NT2/D1 (cell line): Measurements from ENCODE around the gene SLC17A5.
A peak's percentile ranks its signal among the peaks of the same experiment; 100 is the strongest.

Experiments
- DNase-seq: peaks from one replicate; pipeline ENCODE4 v3.0.0-alpha.2; 2011; ENCODE audit warnings: low read depth, low spot score
- H3K27me3 ChIP-seq: 2 replicates; pipeline ENCODE4 v1.6.0; 2011; ENCODE audit warnings: mild to moderate bottlenecking; ENCODE audit not compliant: insufficient read length, insufficient read depth
- H3K36me3 ChIP-seq: 2 replicates; pipeline ENCODE4 v1.6.1; 2011; ENCODE audit warnings: mild to moderate bottlenecking, low read length, mixed read lengths; ENCODE audit not compliant: insufficient read depth, insufficient read length
- H3K4me1 ChIP-seq: 2 replicates; pipeline ENCODE4 v1.5.1; 2011; ENCODE audit not compliant: insufficient read depth, insufficient read length
- H3K4me3 ChIP-seq: 2 replicates; pipeline ENCODE4 v1.5.1; 2011; ENCODE audit warnings: low read depth; ENCODE audit not compliant: insufficient read length
- H3K9ac ChIP-seq: 2 replicates; pipeline ENCODE4 v1.6.0; 2011; ENCODE audit warnings: low read depth; ENCODE audit not compliant: insufficient read length
- H3K9me3 ChIP-seq: 2 replicates; pipeline ENCODE4 v1.5.1; 2011; ENCODE audit warnings: mild to moderate bottlenecking, low read length; ENCODE audit not compliant: insufficient read depth
- SUZ12 ChIP-seq: IDR thresholded peaks from 2 replicates; pipeline ENCODE4 v1.6.1; 2011; ENCODE audit not compliant: insufficient read length, insufficient read depth; ENCODE audit errors: extremely low read depth
- YY1 ChIP-seq: IDR thresholded peaks from 2 replicates; pipeline ENCODE4 v1.6.1; 2011; ENCODE audit not compliant: insufficient read length, insufficient read depth
- ZNF274 ChIP-seq: IDR thresholded peaks from 2 replicates; pipeline ENCODE4 v1.6.1; 2011; ENCODE audit warnings: mild to moderate bottlenecking, low read depth, low read length

Gene SLC17A5, protein sequence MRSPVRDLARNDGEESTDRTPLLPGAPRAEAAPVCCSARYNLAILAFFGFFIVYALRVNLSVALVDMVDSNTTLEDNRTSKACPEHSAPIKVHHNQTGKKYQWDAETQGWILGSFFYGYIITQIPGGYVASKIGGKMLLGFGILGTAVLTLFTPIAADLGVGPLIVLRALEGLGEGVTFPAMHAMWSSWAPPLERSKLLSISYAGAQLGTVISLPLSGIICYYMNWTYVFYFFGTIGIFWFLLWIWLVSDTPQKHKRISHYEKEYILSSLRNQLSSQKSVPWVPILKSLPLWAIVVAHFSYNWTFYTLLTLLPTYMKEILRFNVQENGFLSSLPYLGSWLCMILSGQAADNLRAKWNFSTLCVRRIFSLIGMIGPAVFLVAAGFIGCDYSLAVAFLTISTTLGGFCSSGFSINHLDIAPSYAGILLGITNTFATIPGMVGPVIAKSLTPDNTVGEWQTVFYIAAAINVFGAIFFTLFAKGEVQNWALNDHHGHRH

DNA sequence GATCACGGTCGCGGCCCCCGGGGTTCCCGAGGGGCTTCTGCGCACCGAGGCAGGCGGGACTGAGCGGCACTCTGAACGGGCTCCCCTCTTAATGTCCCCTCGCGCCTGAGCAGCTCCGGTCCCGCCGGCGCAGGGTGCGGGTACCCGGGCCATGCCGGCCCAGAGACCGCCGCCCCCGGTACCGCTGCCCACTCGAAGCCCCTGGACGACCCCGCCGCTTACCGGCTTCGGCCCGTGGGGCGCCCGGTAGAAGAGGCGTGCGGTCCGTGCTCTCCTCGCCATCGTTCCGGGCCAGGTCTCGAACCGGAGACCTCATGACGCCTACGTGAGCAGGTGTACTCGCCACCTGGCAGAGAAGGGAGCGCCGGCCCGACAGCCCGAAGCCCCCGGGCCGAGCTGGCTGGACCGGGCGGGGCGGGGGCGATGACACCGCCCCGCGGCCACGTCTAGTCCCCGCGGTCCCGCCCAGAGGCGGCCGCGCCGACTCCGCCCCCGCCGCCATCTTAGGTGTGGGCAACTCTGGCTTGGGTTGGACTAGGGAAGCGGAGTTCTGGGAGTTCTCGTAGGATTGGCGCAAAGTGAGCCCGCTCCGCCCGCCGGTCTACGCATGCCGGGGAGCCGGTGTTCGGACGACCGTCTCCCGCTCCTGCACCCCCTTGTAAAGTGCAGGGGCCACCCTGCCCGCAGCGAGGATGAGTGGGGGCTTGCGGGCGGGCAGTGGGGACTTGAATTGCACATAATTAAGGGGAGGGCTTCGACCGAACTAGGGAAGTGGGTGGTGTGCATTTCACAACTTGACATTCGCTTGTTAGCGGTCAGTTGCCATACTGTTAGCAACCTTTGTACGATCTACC lies at the start of gene SLC17A5:
TSS of gene SLC17A5 (minus strand) at position 422 of the 854 bp plus-strand sequence. CDS start at position 316, 106 bp downstream.
- TF ChIP-seq ZNF274 (no peak), YY1 (peak; percentile 88)
- H3K4me1 ChIP-seq: no peaks in the 10 kb centered on the region
- DNase-seq: peak; percentile 81

DNA sequence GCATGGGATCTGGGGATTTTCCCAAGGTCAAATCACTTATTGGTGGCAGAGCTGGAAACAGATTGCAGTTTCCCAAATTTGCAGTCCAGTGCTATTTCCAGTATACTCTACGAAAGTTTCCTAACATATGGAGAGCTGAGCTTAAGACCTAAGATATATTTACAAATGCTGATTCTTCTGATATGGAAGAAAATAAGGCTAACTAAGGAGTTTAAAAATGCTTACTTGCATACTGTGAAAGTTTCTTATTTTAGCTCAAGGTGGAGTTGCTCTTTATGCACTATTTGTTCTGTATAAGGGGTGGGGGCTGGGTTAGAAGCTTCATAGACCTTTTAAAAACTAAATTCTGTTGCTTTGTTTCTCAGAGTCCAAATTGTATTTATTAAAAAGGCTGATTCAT lies 49.7 kb upstream of the SLC17A5 start:
- TF ChIP-seq SUZ12 (no peak), YY1 (no peak), ZNF274 (no peak)
- H3K4me1 ChIP-seq: no peaks in the 10 kb centered on the region
- DNase-seq: no peak

More for the DNA sequence above, at the start of gene SLC17A5:
- Histone ChIP-seq H3K36me3 (no peaks in the 10 kb centered on the region), H3K4me3 (peak within 1 kb of the TSS; percentile 75), H3K9ac (peak within 1 kb of the TSS; percentile 79), H3K9me3 (no peaks in the 10 kb centered on the region), H3K27me3 (no peaks in the 10 kb centered on the region)

DNA sequence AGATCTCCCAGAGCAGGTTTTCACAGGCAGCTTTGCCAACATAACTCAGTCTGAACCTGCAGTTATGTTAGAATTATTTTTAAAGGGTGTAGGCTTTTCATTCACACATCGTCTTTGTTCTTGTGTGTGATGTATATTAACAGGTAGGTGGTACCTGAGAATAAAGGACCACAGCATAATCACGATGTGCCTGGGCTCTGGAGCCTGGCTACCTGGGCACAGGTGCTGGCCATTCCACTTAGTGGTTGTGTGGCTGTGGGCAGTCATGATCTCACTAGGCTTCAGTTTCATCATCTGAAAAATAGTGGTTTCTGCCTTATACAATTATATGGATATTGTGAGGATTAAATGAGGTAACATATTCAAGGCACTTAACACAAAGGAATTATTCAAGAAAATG lies 48.7 kb upstream of the SLC17A5 start:
- DNase-seq: no peak
- Histone ChIP-seq H3K4me1 (no peaks in the 10 kb centered on the region), H3K9me3 (no peaks in the 10 kb centered on the region), H3K36me3 (peaks cover 12% of the 10 kb centered on the region), H3K27me3 (no peaks in the 10 kb centered on the region), H3K4me3 (no peak overlapping the region), H3K9ac (no peak overlapping the region)
- TF ChIP-seq SUZ12 (no peak), YY1 (no peak), ZNF274 (no peak)

More for the DNA sequence above, 49.7 kb upstream of the SLC17A5 start:
- Histone ChIP-seq H3K27me3 (no peaks in the 10 kb centered on the region), H3K9me3 (no peaks in the 10 kb centered on the region), H3K4me3 (no peak overlapping the region), H3K36me3 (peaks cover 8% of the 10 kb centered on the region), H3K9ac (no peak overlapping the region)

DNA sequence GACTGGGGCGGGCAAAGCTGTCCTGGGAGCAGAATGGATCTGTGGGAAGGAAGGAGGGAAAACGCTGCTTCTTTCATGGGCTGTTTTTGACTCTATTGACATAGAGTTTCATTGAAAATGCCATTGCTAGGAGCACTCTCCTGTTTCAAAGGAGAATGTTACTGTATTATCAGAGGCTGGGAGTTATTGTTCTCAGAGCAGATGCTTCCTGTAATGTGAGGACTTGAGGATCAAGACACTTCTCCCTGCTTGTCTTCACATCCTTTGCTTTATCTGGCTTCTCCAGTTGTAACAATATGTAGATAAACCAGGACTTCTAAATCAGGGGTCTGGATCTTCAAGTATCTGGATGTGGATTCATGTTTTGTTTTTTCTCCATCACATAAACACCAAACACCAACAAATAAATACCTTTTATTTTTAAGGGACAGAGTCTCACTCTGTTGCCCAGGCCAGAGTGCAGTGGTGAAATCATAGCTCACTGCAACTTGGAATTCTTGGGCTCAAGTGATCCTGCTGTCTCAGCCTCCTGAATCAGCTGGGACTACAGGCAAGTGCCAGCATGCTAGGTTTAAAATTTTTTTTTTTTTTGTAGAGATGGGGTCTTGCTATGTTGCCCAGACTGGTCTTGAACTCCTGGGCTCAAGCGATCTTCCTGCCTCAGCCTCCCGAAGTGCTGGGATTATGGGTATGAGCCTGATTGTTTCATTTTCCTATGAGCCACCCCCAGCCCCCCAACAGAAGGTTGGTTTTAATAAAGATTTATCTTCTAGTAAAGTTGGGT lies 46.1 kb upstream of the SLC17A5 start:
- DNase-seq: no peak
- Histone ChIP-seq H3K9ac (no peak overlapping the region), H3K36me3 (peaks cover 8% of the 10 kb centered on the region), H3K4me3 (no peak overlapping the region), H3K9me3 (no peaks in the 10 kb centered on the region), H3K4me1 (no peaks in the 10 kb centered on the region), H3K27me3 (peaks cover 2% of the 10 kb centered on the region)
- TF ChIP-seq YY1 (no peak), ZNF274 (no peak), SUZ12 (no peak)

DNA sequence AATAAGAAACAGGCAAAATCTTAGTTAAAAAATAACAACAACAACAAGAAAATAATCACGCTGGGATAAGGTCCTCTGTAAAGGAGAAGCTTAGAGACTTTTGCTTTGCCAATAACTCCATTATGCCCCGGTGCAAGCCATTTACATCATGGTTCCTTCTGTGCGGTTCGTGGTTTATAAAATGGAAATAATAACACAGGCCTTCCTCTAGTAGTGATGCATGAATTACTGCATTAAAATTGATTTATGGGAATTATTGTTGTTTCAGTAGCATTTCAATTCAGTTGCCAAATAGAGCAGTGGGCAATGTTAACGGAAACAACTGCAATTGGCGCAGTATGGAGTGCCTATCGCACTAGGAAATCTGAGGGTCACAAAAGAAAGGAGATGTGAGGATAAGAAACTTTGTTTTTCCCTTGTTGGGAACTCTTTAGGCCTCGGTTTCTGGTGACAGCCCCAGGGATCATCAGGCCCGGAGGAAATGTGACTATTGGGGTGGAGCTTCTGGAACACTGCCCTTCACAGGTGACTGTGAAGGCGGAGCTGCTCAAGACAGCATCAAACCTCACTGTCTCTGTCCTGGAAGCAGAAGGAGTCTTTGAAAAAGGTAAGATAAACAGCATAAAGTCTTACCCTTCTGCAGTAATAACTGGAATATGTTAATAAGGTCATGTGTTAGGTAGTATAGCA lies 43.3 kb upstream of the SLC17A5 start:
- no peak overlapping the region for H3K9ac ChIP-seq
- no peak for DNase-seq
- TF ChIP-seq YY1: no peak
- TF ChIP-seq SUZ12: no peak

DNA sequence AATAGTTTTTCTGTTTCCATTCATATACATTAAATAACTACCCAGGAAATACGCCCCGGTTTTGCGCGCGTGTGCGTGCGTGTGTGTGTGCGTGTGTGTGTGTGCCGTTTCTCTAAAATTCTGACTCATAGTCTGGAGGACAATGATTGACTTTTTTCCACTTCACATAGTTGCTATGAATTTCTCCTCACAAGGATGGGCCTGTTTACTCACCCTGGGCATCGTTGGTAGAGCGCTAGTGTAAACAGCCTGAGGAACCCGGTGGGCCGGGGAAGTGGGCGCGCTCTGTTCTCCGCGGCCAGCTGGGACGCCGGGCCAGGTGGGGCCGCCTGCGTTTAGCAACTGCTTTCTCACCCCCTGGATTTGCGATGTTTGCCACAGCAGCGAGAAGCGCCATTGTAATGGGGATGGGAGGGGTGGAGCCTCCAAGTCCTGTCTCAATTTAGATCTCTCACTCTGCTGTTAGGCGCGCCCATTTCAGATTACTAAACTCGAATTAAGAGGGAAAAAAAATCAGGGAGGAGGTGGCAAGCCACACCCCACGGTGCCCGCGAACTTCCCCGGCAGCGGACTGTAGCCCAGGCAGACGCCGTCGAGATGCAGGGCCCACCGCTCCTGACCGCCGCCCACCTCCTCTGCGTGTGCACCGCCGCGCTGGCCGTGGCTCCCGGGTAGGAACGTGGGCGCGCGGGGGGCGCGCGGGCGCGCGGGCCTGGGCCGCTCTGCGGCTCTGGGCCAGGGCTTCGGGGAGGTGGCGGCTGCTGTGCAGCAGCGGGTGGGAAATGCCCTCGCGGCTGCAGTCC lies 42.0 kb upstream of the SLC17A5 start, which contains the start of gene CD109:
TSS of gene CD109 (plus strand) at position 585 of the 803 bp plus-strand sequence. CDS start at position 598, 13 bp downstream.
- no peaks in the 10 kb centered on the region for H3K9me3 ChIP-seq
- H3K27me3 ChIP-seq: peaks cover 7% of the 10 kb centered on the region
- peak within 1 kb of the TSS; percentile 61 for H3K4me3 ChIP-seq
- peak; percentile 48 for DNase-seq
- H3K4me1 ChIP-seq: no peaks in the 10 kb centered on the region
- peak within 1 kb of the TSS; percentile 81 for H3K9ac ChIP-seq
- H3K36me3 ChIP-seq: peaks cover 8% of the 10 kb centered on the region
- no peak for TF ChIP-seq ZNF274
- TF ChIP-seq YY1: no peak

More for the DNA sequence above, 43.3 kb upstream of the SLC17A5 start:
- Histone ChIP-seq H3K27me3 (peaks cover 7% of the 10 kb centered on the region), H3K4me1 (no peaks in the 10 kb centered on the region), H3K36me3 (peaks cover 8% of the 10 kb centered on the region), H3K4me3 (no peak overlapping the region), H3K9me3 (no peaks in the 10 kb centered on the region)
